Measurements from ENCODE around the gene HSF5.

- TF ChIP-seq CTCF (IDR thresholded peaks at IDR 0.05; ENCODE audit: low read depth, low read length, missing input control) = no peak
- TF ChIP-seq FOXA1 (IDR thresholded peaks at IDR 0.05) = no peak
- no peak for TF ChIP-seq RAD21 (IDR thresholded peaks at IDR 0.05)
- no peak for TF ChIP-seq GABPA (IDR thresholded peaks at IDR 0.05 in 1 of 2, conservative IDR thresholded peaks at IDR 0.05 in 1 of 2)
These were observed 46.8 kb upstream of the HSF5 start for GRCh38 chr17:58534901-58535421.

Measured in liver (tissue), 3 donors.